ENCODE data around the gene CXorf49. TPM values are rescaled to one million over a fixed set of nuclear protein-coding genes. Genes with fewer than 3 reads are reported as not detected.
"Not testable (repeated sequence)": the region's sequence is repeated elsewhere in the genome, so short reads cannot be mapped to it uniquely, and the experiment has no call there.

Gene CXorf49
- total RNA-seq, 1 experiment from 2014 or later = 0.76 TPM

- Mint-ChIP-seq H3K27ac (ENCODE audit: unreplicated experiment) (no peak overlapping the region), H3K9me3 (ENCODE audit: low read depth, unreplicated experiment) (no peaks in the 10 kb centered on the region), H3K36me3 (ENCODE audit: insufficient read depth, unreplicated experiment) (no peaks in the 10 kb centered on the region), H3K4me3 (ENCODE audit: low read depth, unreplicated experiment) (no peak overlapping the region), H3K4me1 (ENCODE audit: low read depth, unreplicated experiment) (no peaks in the 10 kb centered on the region), H3K27me3 (ENCODE audit: unreplicated experiment) (no peaks in the 10 kb centered on the region)
- TF ChIP-seq, protein P1, sequence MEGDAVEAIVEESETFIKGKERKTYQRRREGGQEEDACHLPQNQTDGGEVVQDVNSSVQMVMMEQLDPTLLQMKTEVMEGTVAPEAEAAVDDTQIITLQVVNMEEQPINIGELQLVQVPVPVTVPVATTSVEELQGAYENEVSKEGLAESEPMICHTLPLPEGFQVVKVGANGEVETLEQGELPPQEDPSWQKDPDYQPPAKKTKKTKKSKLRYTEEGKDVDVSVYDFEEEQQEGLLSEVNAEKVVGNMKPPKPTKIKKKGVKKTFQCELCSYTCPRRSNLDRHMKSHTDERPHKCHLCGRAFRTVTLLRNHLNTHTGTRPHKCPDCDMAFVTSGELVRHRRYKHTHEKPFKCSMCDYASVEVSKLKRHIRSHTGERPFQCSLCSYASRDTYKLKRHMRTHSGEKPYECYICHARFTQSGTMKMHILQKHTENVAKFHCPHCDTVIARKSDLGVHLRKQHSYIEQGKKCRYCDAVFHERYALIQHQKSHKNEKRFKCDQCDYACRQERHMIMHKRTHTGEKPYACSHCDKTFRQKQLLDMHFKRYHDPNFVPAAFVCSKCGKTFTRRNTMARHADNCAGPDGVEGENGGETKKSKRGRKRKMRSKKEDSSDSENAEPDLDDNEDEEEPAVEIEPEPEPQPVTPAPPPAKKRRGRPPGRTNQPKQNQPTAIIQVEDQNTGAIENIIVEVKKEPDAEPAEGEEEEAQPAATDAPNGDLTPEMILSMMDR (IDR thresholded peaks at IDR 0.05; ENCODE audit: unreplicated experiment) = no peak
- no TSS peak for BruUV-seq (replicated peaks)
- intact Hi-C loops (cut with micrococcal nuclease; ENCODE audit: unreplicated experiment) = no loop called here
- CTCF ChIA-PET = no interaction called here
- no peak for DNase-seq
Observed at GRCh38 chrX:71679575-71680207, 38.4 kb downstream of the CXorf49 start.

DNA sequence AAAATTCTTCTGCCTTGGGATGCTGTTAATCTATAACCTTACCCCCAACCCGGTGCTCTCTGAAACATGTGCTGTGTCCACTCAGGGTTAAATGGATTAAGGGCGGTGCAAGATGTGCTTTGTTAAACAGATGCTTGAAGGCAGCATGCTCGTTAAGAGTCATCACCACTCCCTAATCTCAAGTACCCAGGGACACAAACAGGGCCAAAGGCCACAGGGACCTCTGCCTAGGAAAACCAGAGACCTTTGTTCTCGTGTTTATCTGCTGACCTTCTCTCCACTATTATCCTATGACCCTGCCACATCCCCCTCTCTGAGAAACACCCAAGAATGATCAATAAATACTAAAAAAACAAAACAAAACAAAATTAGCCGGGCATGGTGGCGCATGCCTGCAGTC is 40.9 kb downstream of the CXorf49 start:
- H3K4me1 Mint-ChIP-seq (ENCODE audit: low read depth, unreplicated experiment); BruUV-seq (replicated peaks); intact Hi-C loops (cut with micrococcal nuclease; ENCODE audit: unreplicated experiment); CTCF ChIA-PET; DNase-seq; H3K27me3 Mint-ChIP-seq (ENCODE audit: unreplicated experiment); H3K9me3 Mint-ChIP-seq (ENCODE audit: low read depth, unreplicated experiment); H3K27ac Mint-ChIP-seq (ENCODE audit: unreplicated experiment); H3K36me3 Mint-ChIP-seq (ENCODE audit: insufficient read depth, unreplicated experiment); H3K4me3 Mint-ChIP-seq (ENCODE audit: low read depth, unreplicated experiment): not testable (repeated sequence)

- H3K27me3 Mint-ChIP-seq (ENCODE audit: unreplicated experiment); H3K36me3 Mint-ChIP-seq (ENCODE audit: insufficient read depth, unreplicated experiment); H3K9me3 Mint-ChIP-seq (ENCODE audit: low read depth, unreplicated experiment); intact Hi-C loops (cut with micrococcal nuclease; ENCODE audit: unreplicated experiment); H3K4me3 Mint-ChIP-seq (ENCODE audit: low read depth, unreplicated experiment); H3K27ac Mint-ChIP-seq (ENCODE audit: unreplicated experiment); H3K4me1 Mint-ChIP-seq (ENCODE audit: low read depth, unreplicated experiment); CTCF ChIA-PET; DNase-seq; BruUV-seq (replicated peaks): not testable (repeated sequence)
Observed at GRCh38 chrX:71676068-71676795, 41.9 kb downstream of the CXorf49 start.

- intact Hi-C loops (cut with micrococcal nuclease; ENCODE audit: unreplicated experiment); H3K4me3 Mint-ChIP-seq (ENCODE audit: low read depth, unreplicated experiment); H3K36me3 Mint-ChIP-seq (ENCODE audit: insufficient read depth, unreplicated experiment); H3K27me3 Mint-ChIP-seq (ENCODE audit: unreplicated experiment); H3K27ac Mint-ChIP-seq (ENCODE audit: unreplicated experiment); CTCF ChIA-PET; H3K9me3 Mint-ChIP-seq (ENCODE audit: low read depth, unreplicated experiment); BruUV-seq (replicated peaks); DNase-seq; H3K4me1 Mint-ChIP-seq (ENCODE audit: low read depth, unreplicated experiment): not testable (repeated sequence)
Observed at GRCh38 chrX:71675636-71676035, 42.4 kb downstream of the CXorf49 start.

DNA sequence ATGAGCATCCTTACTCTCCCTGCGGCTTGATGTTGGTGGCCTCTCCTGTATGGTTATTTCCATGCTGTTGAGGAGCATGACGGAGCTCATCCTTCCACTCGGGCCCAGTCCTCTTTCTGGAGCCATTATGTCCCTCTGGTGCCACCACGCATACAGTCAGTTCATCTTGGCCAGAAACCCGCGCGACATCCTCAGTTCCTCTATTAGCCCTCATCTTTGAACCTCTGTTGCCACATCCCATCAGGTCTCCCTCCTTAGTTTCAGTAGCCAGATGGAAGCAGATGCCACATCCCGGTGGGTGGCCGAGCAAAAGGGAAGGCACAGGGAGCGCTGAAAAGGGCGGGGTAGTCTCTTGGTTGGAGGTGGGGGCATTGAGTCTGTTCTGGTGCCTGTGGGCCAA is 46.1 kb downstream of the CXorf49 start:
- H3K27ac Mint-ChIP-seq (ENCODE audit: unreplicated experiment) = no peak overlapping the region
- H3K9me3 Mint-ChIP-seq (ENCODE audit: low read depth, unreplicated experiment) = no peaks in the 10 kb centered on the region
- no TSS peak for BruUV-seq (replicated peaks)
- H3K36me3 Mint-ChIP-seq (ENCODE audit: insufficient read depth, unreplicated experiment) = no peaks in the 10 kb centered on the region
- DNase-seq = no peak
- TF ChIP-seq, protein P1 (IDR thresholded peaks at IDR 0.05; ENCODE audit: unreplicated experiment) = no peak
- no peaks in the 10 kb centered on the region for H3K4me1 Mint-ChIP-seq (ENCODE audit: low read depth, unreplicated experiment)
- no peaks in the 10 kb centered on the region for H3K27me3 Mint-ChIP-seq (ENCODE audit: unreplicated experiment)
- CTCF ChIA-PET = no interaction called here
- no peak overlapping the region for H3K4me3 Mint-ChIP-seq (ENCODE audit: low read depth, unreplicated experiment)
- intact Hi-C loops (cut with micrococcal nuclease; ENCODE audit: unreplicated experiment) = no loop called here
